Endothelial cell of umbilical vein (primary cell): ENCODE measurements around the gene LMAN2. TPM values are rescaled to one million over a fixed set of nuclear protein-coding genes. Genes with fewer than 3 reads are reported as not detected.

Experiments
- BruUV-seq: library from RNA; stranded (reverse); fragments of 400-500 nt; replicated peaks from 2 replicates; lab custom pipeline; 2021; lab: Mats Ljungman, UMichigan
- CTCF ChIA-PET: fragments of 300-600, 350-600 bp; sonication (Branson Sonifier 250); formaldehyde crosslinking; loops from one replicate; lab custom pipeline; 2021; ENCODE audit warnings: antibody characterized with exemption, inconsistent platforms; lab: Charles Lee
- POLR2A ChIA-PET: fragments of 300-600, 350-600 bp; sonication (Branson Sonifier 250); formaldehyde crosslinking; loops from one replicate; lab custom pipeline; 2021; ENCODE audit warnings: antibody characterized with exemption, inconsistent platforms; lab: Charles Lee
- DNase-seq: peaks from one replicate; pipeline ENCODE4 v3.0.0-alpha.2; 2011; ENCODE audit warnings: low read depth, low spot score
- FAIRE-seq: peaks from 2 replicates; lab custom pipeline; 2011; peaks lifted over from hg19 to GRCh38; lab: Jason Lieb, UNC
- H2AFZ ChIP-seq: 2 replicates; pipeline ENCODE4 v1.6.0; 2012; ENCODE audit warnings: low read depth, low read length, control low read depth, inconsistent platforms
- H3K27ac ChIP-seq: 2 replicates; pipeline ENCODE4 v1.5.1; 2011; ENCODE audit warnings: low read depth, mild to moderate bottlenecking, control low read depth, low read length, moderate library complexity; ENCODE audit not compliant: insufficient read depth
- H3K27me3 ChIP-seq, 2 experiments: 2 replicates each; pipeline versions ENCODE4 v1.6.0 to v1.6.1; 2011; ENCODE audit warnings: low read length in 2 of 2, mixed read lengths in 1 of 2; ENCODE audit not compliant: control insufficient read depth in 2 of 2, insufficient read depth in 2 of 2
- H3K36me3 ChIP-seq, 2 experiments: 2 replicates in 1 of 2; 3 replicates in 1 of 2; pipeline ENCODE4 v1.5.1; 2011; ENCODE audit warnings: low read length in 2 of 2, mild to moderate bottlenecking in 1 of 2, moderate library complexity in 1 of 2; ENCODE audit not compliant: control insufficient read depth in 2 of 2, insufficient read depth in 2 of 2; ENCODE audit errors: extremely low read depth in 1 of 2
- H3K4me1 ChIP-seq: 3 replicates; pipeline ENCODE4 v1.5.1; 2011; ENCODE audit warnings: mild to moderate bottlenecking, low read length; ENCODE audit not compliant: control insufficient read depth, insufficient read depth; ENCODE audit errors: extremely low read depth
- H3K4me2 ChIP-seq: 2 replicates; pipeline ENCODE4 v1.6.1; 2011; ENCODE audit warnings: low read length, control low read depth, mixed read lengths; ENCODE audit not compliant: insufficient read depth
- H3K4me3 ChIP-seq, 3 experiments: fragments of 200-600 bp in 1 of 3; sonication (generic), shearing (Covaris generic) in 1 of 3; replicated peaks in 1 of 3; 2 replicates each; pipeline ENCODE4 v1.5.1; 2011 to 2016; ENCODE audit warnings: control low read depth in 3 of 3, low read length in 3 of 3, mild to moderate bottlenecking in 2 of 3, inconsistent platforms in 1 of 3, low read depth in 1 of 3, moderate library complexity in 1 of 3; ENCODE audit not compliant: insufficient read depth in 1 of 3
- H3K79me2 ChIP-seq: 2 replicates; pipeline ENCODE4 v1.6.0; 2012; ENCODE audit warnings: low read length, inconsistent platforms; ENCODE audit not compliant: control insufficient read depth, insufficient read depth
- H3K9ac ChIP-seq: replicated peaks from 2 replicates; pipeline ENCODE3; 2011; ENCODE audit warnings: low read length, control low read depth; ENCODE audit not compliant: insufficient read depth; ENCODE audit errors: extremely low read depth
- H3K9me1 ChIP-seq: replicated peaks from 3 replicates; pipeline ENCODE4 v1.6.0; 2011; ENCODE audit warnings: mild to moderate bottlenecking, low read length; ENCODE audit not compliant: control insufficient read depth, insufficient read depth; ENCODE audit errors: extremely low read depth
- H3K9me3 ChIP-seq: replicated peaks from 2 replicates; pipeline ENCODE4 v1.5.1; 2012; ENCODE audit warnings: low read length, inconsistent platforms; ENCODE audit not compliant: control insufficient read depth, insufficient read depth
- H4K20me1 ChIP-seq: replicated peaks from 2 replicates; pipeline ENCODE3; 2011; ENCODE audit warnings: mild to moderate bottlenecking, low read length; ENCODE audit not compliant: control insufficient read depth, insufficient read depth; ENCODE audit errors: extremely low read depth
- EZH2 ChIP-seq: IDR thresholded peaks from 2 replicates; pipeline ENCODE4 v1.6.1; 2012; ENCODE audit warnings: borderline replicate concordance, low read depth, mild to moderate bottlenecking, moderate library complexity, low read length, inconsistent platforms; ENCODE audit not compliant: severe bottlenecking
- FOS ChIP-seq: IDR thresholded peaks from 2 replicates; pipeline ENCODE4 v1.6.1; 2011; ENCODE audit warnings: mild to moderate bottlenecking, low read length, moderate library complexity, borderline replicate concordance; ENCODE audit not compliant: insufficient read depth
- GATA2 ChIP-seq: IDR thresholded peaks from 2 replicates; pipeline ENCODE4 v1.7.0; 2011; ENCODE audit warnings: low read depth, mild to moderate bottlenecking, moderate library complexity, mixed read lengths, low read length; ENCODE audit not compliant: insufficient read length, insufficient read depth
- JUN ChIP-seq: IDR thresholded peaks from 2 replicates; pipeline ENCODE4 v1.6.1; 2011; ENCODE audit warnings: borderline replicate concordance, low read depth; ENCODE audit not compliant: insufficient read length, insufficient read depth
- MYC ChIP-seq: IDR thresholded peaks from one replicate; pipeline ENCODE4 v1.6.1; 2011; ENCODE audit warnings: mild to moderate bottlenecking, low read depth, low read length
- POLR2A ChIP-seq: IDR thresholded peaks from 2 replicates; pipeline ENCODE4 v1.6.1; 2012; ENCODE audit warnings: low read depth, mild to moderate bottlenecking, control low read depth, low read length
- POLR2AphosphoS5 ChIP-seq: IDR thresholded peaks from 2 replicates; pipeline ENCODE4 v1.6.1; 2012; ENCODE audit warnings: low read depth, mild to moderate bottlenecking, control low read depth, low read length, moderate library complexity; ENCODE audit not compliant: insufficient read depth
- dilution Hi-C: fragments of 300-500 bp; cut with MboI; formaldehyde crosslinking; loops from one replicate; pipeline ENCODE4 v1.15.0; 2019; ENCODE audit warnings: low sequenced_read_pairs; ENCODE audit not compliant: extremely low pct_ligation_motif_present
- intact Hi-C: fragments of 100-400 bp; cut with micrococcal nuclease; formaldehyde crosslinking; loops from one replicate; pipeline ENCODE4 v1.10.0; 2022
- polyA plus RNA-seq, 4 experiments: library from polyadenylated mRNA; depleted of rRNA in 3 of 4; stranded (reverse) in 3 of 4; unstranded in 1 of 4; fragments of >200 nt; gene quantifications; 2 replicates each; pipeline versions ENCODE4 v1.2.1 to v1.2.3, GENCODE V29; 2011 to 2012; ENCODE audit warnings: missing spikeins in 1 of 4
- total RNA-seq: library from RNA; stranded (reverse); gene quantifications from 2 replicates; pipeline ENCODE4 v1.2.3, GENCODE V29; 2021
- TF ChIP-seq, protein P1 (sequence below), 2 donors: IDR thresholded peaks; 1 replicate in 1 of 2; 2 replicates in 1 of 2; pipeline ENCODE4 v1.5.1; 2011; ENCODE audit warnings: low read length in 2 of 2, mild to moderate bottlenecking in 2 of 2, moderate library complexity in 2 of 2, control low read depth in 1 of 2, inconsistent platforms in 1 of 2, low read depth in 1 of 2; ENCODE audit not compliant: insufficient read depth in 1 of 2; ENCODE audit errors: extremely low read depth in 1 of 2
- TF ChIP-seq, protein P2 (sequence below): IDR thresholded peaks from 2 replicates; pipeline ENCODE4 v1.6.1; 2011; ENCODE audit not compliant: insufficient read depth, insufficient read length

Gene LMAN2
- total and polyA plus RNA-seq, 2 donors (not counting 3 experiments of a cell fraction or from before 2014, with no cell fraction given): 151 to 370 TPM

DNA sequence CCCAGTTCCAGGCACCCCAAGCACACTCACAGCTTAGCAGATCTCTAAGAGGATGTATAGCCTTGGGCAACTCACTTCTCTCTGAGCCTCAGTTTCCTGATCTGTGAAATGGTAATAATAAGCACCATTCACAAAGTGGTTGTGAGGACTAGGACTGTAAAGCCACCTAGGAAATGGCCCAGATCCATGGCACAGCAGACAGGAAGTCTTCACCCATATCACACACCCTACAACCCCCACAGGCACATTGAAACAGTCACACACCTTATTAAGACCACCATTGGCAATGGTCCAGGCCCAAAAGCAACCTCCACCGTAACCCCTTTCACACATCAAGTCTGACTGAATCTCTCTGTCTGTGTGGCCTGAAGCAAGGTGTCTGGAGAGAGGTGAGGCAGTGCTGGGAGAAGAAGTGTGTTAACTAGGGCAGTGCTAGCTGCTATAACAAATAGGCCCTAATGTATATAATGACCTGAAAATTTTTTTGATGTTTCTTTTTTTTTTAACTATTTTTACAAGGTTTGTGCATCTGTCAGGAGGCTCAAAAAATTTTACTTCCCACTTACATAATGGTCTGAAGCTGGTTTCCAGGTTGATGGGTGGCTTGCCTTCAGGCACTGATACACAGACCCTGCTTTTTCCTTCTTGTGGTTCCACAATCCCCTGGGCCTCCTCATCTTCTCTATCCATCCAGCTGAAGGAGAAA is 3.8 kb upstream of the LMAN2 start:
- Histone ChIP-seq H3K27me3 (no peaks in the 10 kb centered on the region), H2AFZ (no peak overlapping the region), H3K36me3 (no peaks in the 10 kb centered on the region), H3K79me2 (peaks cover 10% of the 10 kb centered on the region), H3K9me3 (no peaks in the 10 kb centered on the region), H3K4me2 (no peak overlapping the region), H3K9ac (no peak overlapping the region), H3K4me1 (peaks cover 26% of the 10 kb centered on the region), H3K4me3 (no peak overlapping the region), H3K9me1 (no peaks in the 10 kb centered on the region), H3K27ac (no peak overlapping the region), H4K20me1 (no peaks in the 10 kb centered on the region)
- ChIA-PET POLR2A (no interaction called here), CTCF (interaction anchor here (1.1 to 6.3 kb wide), 2 partner anchors 15 to 27 kb away, joined by 3 to 31 read pairs; no protein-coding TSS in a partner anchor)
- DNase-seq (no peak), FAIRE-seq (no peak)
- intact Hi-C loops (no loop called here), dilution Hi-C loops (no loop called here)
- BruUV-seq: no TSS peak
- TF ChIP-seq FOS: no peak
- no peak for TF ChIP-seq JUN
- TF ChIP-seq POLR2A: no peak
- TF ChIP-seq GATA2: no peak
- no peak for TF ChIP-seq POLR2AphosphoS5
- no peak for TF ChIP-seq EZH2
- TF ChIP-seq, protein P1, sequence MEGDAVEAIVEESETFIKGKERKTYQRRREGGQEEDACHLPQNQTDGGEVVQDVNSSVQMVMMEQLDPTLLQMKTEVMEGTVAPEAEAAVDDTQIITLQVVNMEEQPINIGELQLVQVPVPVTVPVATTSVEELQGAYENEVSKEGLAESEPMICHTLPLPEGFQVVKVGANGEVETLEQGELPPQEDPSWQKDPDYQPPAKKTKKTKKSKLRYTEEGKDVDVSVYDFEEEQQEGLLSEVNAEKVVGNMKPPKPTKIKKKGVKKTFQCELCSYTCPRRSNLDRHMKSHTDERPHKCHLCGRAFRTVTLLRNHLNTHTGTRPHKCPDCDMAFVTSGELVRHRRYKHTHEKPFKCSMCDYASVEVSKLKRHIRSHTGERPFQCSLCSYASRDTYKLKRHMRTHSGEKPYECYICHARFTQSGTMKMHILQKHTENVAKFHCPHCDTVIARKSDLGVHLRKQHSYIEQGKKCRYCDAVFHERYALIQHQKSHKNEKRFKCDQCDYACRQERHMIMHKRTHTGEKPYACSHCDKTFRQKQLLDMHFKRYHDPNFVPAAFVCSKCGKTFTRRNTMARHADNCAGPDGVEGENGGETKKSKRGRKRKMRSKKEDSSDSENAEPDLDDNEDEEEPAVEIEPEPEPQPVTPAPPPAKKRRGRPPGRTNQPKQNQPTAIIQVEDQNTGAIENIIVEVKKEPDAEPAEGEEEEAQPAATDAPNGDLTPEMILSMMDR (IDR thresholded peaks at IDR 0.05; ENCODE audit: extremely low read depth in 1 of 2, insufficient read depth in 1 of 2, low read depth in 1 of 2, low read length in 2 of 2): no peak
- TF ChIP-seq, protein P2, sequence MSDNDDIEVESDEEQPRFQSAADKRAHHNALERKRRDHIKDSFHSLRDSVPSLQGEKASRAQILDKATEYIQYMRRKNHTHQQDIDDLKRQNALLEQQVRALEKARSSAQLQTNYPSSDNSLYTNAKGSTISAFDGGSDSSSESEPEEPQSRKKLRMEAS: no peak
- no peak for TF ChIP-seq MYC
